Measurements from ENCODE around the gene ABCA7. TPM values are rescaled to one million over a fixed set of nuclear protein-coding genes. Genes with fewer than 3 reads are reported as not detected.
"Not testable (repeated sequence)": the region's sequence is repeated elsewhere in the genome, so short reads cannot be mapped to it uniquely, and the experiment has no call there.

The ABCA7 gene
- polyA plus RNA-seq, 6 donors from 2014 or later, result 9.4 to 22.5 (median 11.1) TPM

DNA sequence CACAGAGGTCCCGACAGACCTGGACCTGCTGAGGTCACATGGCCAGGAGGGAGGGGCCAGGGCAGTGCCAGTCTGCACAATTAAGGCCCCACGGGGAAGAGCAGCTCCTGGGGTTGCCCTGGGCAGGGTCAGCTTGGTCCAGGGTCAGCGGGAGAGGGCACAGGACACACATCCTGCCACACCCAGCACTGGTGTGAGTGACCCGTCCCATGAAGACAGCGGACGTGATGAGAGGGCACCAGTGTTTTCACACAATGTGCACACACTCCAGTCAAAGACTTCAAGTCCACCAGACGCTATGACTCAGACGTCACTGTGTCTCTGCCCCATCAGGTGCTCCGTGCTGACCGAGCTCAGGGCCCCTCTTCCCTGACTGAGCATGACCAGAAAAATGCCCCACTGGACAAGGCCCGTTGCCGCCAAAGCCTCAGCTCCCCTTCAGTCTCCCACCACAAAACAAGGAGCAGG is 23.2 kb upstream of the ABCA7 start:
- H3K4me3 Mint-ChIP-seq, result peak overlapping the region in 7 of 8 donors; percentile 29 to 66 (median 64)
- peak overlapping the region in 5 of 6 donors; percentile 28 to 74 (median 42) for H3K27ac Mint-ChIP-seq
- peaks cover 0 to 7% (median 0%) of the 10 kb centered on the region in 3 donors for H3K27me3 Mint-ChIP-seq
- DNase-seq, result no peak
- no peak for ATAC-seq (ENCODE audit: low read depth in 2 of 2)
- H3K4me1 Mint-ChIP-seq, result peaks cover 34 to 38% (median 35%) of the 10 kb centered on the region in 3 donors
- no peaks in the 10 kb centered on the region for H3K9me3 Mint-ChIP-seq
- H3K36me3 Mint-ChIP-seq, result no peaks in the 10 kb centered on the region

DNA sequence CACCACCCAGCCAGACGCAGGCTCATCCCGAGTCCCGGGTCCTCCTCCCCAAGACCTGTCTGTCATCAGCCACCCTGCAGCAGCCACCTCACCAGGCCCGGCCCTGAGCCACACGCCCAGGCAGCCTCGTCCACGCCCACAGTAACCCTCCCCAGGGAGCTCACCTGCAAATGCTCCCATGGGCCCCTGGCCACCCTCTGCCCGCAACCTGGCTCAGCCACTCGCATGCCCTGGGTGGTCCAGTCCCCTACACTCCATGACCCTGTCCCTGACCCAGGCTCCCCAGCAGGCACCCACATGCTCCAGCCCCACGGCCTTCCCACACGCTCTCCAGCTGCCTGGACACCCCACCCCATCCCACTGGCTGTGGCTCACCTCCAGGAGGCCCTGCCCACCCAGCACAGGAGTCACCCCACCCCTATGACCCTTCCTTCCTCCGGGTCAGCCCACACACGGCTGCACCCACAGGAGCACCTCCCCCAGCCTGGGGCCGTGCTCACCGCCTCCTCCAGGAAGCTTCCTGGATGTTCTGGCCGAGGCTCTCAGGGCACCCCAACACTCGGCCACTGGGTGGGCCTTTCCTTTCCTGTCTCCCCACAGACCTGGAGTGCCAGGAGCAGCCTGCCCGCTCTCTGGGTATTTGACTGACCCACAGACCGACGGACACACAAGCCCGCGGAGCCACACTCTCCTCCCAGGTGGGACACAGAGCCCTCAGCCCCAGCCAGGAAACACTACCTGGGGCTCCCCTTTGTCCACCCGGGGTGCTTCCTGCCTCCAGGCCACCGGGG is 22.6 kb upstream of the ABCA7 start:
- Mint-ChIP-seq H3K27ac (peak overlapping the region in 5 of 6 donors; percentile 28 to 74 (median 50)), H3K4me3 (peak overlapping the region; percentile 29 to 75 (median 64)), H3K4me1 (peaks cover 36 to 40% (median 40%) of the 10 kb centered on the region in 3 donors), H3K27me3 (peaks cover 0 to 7% (median 0%) of the 10 kb centered on the region in 3 donors), H3K36me3 (no peaks in the 10 kb centered on the region), H3K9me3 (no peaks in the 10 kb centered on the region)
- DNase-seq (no peak), ATAC-seq (ENCODE audit: low read depth in 2 of 2) (no peak)

DNA sequence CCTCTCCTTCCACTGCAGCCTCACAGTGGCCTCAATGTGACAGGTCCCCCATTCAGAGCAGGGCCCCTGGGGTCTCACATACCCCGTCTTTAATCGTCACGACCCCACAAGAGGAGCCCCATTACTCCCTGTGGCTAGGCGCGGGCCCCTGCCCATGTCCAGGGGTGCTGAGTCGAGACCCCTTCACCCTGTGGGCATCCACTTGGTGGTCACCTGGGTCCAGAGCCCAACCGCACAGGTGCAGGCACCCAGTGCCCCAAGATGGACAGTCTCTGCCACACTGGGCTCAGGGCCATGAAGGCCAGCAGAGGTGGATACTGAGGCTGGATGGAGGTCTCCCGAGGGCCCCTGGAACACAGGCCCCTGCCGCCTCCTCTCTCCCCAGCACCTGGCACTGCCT is 22.0 kb upstream of the ABCA7 start:
- peaks cover 0 to 7% (median 0%) of the 10 kb centered on the region in 3 donors for H3K27me3 Mint-ChIP-seq
- no peak for ATAC-seq (ENCODE audit: low read depth in 2 of 2)
- DNase-seq, result no peak
- peak overlapping the region in 7 of 8 donors; percentile 22 to 91 (median 66) for H3K4me3 Mint-ChIP-seq
- no peaks in the 10 kb centered on the region for H3K36me3 Mint-ChIP-seq
- peaks cover 36 to 40% (median 40%) of the 10 kb centered on the region in 3 donors for H3K4me1 Mint-ChIP-seq
- peak overlapping the region in 3 of 6 donors; percentile 50 to 74 (median 71) for H3K27ac Mint-ChIP-seq
- no peaks in the 10 kb centered on the region for H3K9me3 Mint-ChIP-seq

DNA sequence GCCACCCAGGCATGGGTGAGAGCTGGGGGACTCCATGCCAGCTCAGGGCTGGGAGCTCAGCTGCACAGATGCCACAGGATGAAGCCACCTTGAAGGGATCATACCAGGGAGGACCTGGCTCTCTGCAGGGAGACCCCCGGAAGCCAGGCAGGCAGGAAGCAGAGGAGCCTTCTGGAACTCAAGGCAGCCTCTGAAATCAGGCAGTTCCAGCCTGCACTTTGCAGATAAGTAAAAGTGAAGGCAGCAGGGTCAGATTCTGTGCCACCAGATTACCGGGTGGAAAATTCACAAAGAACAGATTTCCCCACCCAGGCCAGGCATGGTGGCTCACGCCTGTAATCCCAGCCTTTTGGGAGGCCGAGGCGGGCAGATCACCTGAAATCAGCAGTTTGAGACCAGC is 21.5 kb upstream of the ABCA7 start:
- H3K27me3 Mint-ChIP-seq, result peaks cover 0 to 7% (median 0%) of the 10 kb centered on the region in 3 donors
- peaks cover 36 to 40% (median 40%) of the 10 kb centered on the region in 3 donors for H3K4me1 Mint-ChIP-seq
- peak overlapping the region; percentile 33 to 94 (median 88) for H3K4me3 Mint-ChIP-seq
- no peaks in the 10 kb centered on the region for H3K36me3 Mint-ChIP-seq
- no peaks in the 10 kb centered on the region for H3K9me3 Mint-ChIP-seq
- peak overlapping the region in 2 of 6 donors; percentile 85 to 100 for H3K27ac Mint-ChIP-seq
- no peak for ATAC-seq (ENCODE audit: low read depth in 2 of 2)
- DNase-seq, result no peak

- H3K36me3 Mint-ChIP-seq, result no peaks in the 10 kb centered on the region
- peaks cover 35 to 40% (median 36%) of the 10 kb centered on the region in 3 donors for H3K4me1 Mint-ChIP-seq
- peak overlapping the region in 4 of 6 donors; percentile 11 to 100 (median 75) for H3K27ac Mint-ChIP-seq
- no peaks in the 10 kb centered on the region for H3K9me3 Mint-ChIP-seq
- DNase-seq (no peak), ATAC-seq (ENCODE audit: low read depth in 2 of 2) (no peak)
- H3K4me3 Mint-ChIP-seq, result peak overlapping the region; percentile 71 to 94 (median 90)
- H3K27me3 Mint-ChIP-seq, result peaks cover 0 to 7% (median 0%) of the 10 kb centered on the region in 3 donors
Observed at GRCh38 chr19:1018932-1019615, 20.8 kb upstream of the ABCA7 start.

GRCh38 chr19:1019616-1019961 is 20.3 kb upstream of the ABCA7 start:
- peaks cover 0 to 7% (median 0%) of the 10 kb centered on the region in 3 donors for H3K27me3 Mint-ChIP-seq
- H3K9me3 Mint-ChIP-seq, result no peaks in the 10 kb centered on the region
- H3K4me1 Mint-ChIP-seq, result peaks cover 32 to 38% (median 36%) of the 10 kb centered on the region in 3 donors
- H3K4me3 Mint-ChIP-seq, result peak overlapping the region; percentile 87 to 96 (median 94)
- ATAC-seq (ENCODE audit: low read depth in 2 of 2) (no peak), DNase-seq (no peak)
- no peaks in the 10 kb centered on the region for H3K36me3 Mint-ChIP-seq
- H3K27ac Mint-ChIP-seq, result peak overlapping the region in 4 of 6 donors; percentile 53 to 100 (median 97)

DNA sequence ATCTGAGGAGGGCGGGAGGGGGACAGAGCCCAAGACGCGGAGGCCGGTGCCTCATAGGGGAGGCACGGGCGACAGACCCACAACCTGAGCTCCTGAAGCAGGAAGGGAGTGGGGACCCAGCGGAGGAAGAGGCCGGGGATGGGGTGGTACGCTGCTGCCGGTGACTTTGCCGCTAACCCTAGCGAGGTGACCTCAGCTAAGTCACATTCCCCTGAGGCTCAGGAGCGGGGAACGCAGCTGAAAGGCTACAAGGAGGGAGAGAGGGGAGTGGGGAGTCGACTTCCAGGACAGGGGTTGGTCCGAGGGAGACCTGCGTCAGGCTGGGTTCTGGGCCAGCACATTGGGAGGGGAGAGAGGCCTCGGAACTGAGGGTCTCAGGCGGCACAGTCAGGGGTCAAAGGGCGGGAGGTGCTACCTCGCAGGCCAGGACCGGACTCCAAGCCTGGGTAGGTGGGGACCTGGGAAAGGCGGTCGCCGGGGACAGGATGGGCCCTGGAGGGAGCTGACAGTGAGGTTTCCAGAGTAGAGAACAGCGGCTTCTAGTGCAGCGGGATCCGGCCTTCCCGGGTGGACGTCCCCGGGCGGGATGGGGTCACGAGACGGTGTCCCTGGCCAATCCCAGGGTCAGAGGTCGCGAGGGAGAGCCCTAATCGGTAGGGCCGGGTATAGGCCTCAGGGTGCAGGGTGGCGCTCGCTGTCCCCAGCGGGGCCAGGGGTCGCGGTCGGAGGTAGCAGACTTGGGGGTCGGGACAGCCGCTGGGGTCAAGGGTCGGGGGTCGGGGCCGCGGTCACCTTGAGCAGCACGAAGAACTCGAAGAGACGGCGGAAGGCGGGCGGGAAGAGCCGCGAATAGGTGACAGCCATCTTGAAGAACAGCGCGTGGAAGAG is 19.7 kb upstream of the ABCA7 start:
- Mint-ChIP-seq H3K27ac (peak overlapping the region; percentile 53 to 100 (median 96)), H3K9me3 (no peaks in the 10 kb centered on the region), H3K4me3 (peak overlapping the region; percentile 87 to 96 (median 94)), H3K27me3 (peaks cover 0 to 7% (median 0%) of the 10 kb centered on the region in 3 donors), H3K36me3 (no peaks in the 10 kb centered on the region), H3K4me1 (peaks cover 32 to 39% (median 38%) of the 10 kb centered on the region in 3 donors)
- ATAC-seq (ENCODE audit: low read depth in 2 of 2) (no peak), DNase-seq (no peak)

DNA sequence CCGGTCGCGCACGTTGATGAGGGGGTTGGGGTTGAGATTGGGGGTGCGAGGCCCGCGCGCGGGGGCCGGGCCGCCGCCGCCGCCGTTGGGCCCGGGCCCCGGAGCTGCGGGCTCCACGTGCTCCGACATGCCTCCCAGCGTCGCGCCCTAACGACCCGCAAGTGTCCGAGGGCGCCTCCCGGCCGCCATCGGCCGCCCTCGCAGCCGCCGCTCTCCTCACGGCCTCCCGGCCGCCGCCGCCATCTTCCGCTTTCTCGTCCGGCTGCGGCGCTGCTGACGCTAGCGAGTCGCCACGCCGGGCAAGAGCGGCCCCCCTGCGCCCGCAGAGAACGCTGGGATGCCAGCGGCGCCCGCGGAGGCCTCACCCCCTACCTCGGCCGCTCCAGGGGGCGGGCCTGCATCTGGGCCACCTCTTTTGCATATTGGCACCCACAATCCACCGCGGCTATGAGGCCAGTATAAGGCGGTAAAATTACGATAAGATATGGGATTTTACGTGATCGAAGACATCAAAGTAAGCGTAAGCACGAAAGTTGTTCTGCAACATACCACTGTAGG is 19.0 kb upstream of the ABCA7 start, which contains the start of gene TMEM259:
Gene TMEM259 (minus strand): TSS at position 256 of the 558 bp plus-strand sequence. CDS start 127 bp downstream, at position 129.
- H3K36me3 Mint-ChIP-seq, result no peaks in the 10 kb centered on the region
- no peaks in the 10 kb centered on the region for H3K9me3 Mint-ChIP-seq
- peak within 1 kb of the TSS; percentile 87 to 96 (median 94) for H3K4me3 Mint-ChIP-seq
- H3K27me3 Mint-ChIP-seq, result peaks cover 0 to 7% (median 0%) of the 10 kb centered on the region in 3 donors
- H3K4me1 Mint-ChIP-seq, result peaks cover 32 to 40% (median 38%) of the 10 kb centered on the region in 3 donors
- DNase-seq (peak; percentile 98), ATAC-seq (ENCODE audit: low read depth in 2 of 2) (peak; percentile 84 to 87)
- H3K27ac Mint-ChIP-seq, result peak within 1 kb of the TSS; percentile 99 to 100 (median 100)

DNA sequence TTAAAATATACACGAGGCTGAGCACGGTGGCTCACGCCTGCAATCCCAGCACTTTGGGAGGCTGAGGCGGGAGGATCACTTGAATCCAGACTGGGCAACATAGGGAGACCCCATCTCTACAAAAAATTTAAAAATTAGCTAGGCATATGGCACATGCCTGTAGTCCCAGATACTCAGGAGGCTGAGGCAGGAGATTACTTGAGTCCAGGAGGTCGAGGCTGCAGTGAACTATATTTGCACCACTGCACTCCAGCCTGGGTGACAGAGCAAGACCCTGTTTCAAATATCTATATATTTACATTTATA is 16.1 kb upstream of the ABCA7 start:
- H3K27me3 Mint-ChIP-seq; ATAC-seq (ENCODE audit: low read depth in 2 of 2); H3K36me3 Mint-ChIP-seq; DNase-seq; H3K27ac Mint-ChIP-seq; H3K9me3 Mint-ChIP-seq: not testable (repeated sequence)
- Mint-ChIP-seq H3K4me3 (peak overlapping the region in 2 of 8 donors; percentile 16 to 76), H3K4me1 (peaks cover 19 to 23% (median 22%) of the 10 kb centered on the region in 3 donors)

DNA sequence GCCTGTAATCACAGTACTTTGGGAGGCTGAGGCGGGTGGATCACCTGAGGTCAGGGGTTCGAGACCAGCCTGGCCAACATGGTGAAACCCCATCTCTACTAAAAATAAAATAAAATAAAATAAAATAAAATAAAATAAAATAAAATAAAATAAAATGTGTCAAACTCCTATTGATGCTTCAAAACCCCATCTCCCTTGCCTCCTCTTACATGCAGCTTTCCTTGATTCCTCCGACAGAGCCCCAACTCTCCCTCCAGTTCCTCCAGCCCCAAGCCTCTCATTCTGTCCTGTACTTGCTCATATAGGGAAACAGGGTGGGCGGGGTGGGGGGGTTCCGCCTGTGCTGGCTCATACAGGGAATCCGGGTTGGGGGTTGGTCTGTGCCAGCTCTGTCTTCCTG is 14.8 kb upstream of the ABCA7 start:
- not testable (repeated sequence) for H3K36me3 Mint-ChIP-seq; H3K27me3 Mint-ChIP-seq; H3K9me3 Mint-ChIP-seq; DNase-seq; ATAC-seq (ENCODE audit: low read depth in 2 of 2)
- Mint-ChIP-seq H3K4me1 (peaks cover 22 to 26% (median 24%) of the 10 kb centered on the region in 3 donors), H3K27ac (peak overlapping the region in 2 of 6 donors; percentile 15 to 63), H3K4me3 (peak overlapping the region in 3 of 8 donors; percentile 6 to 75 (median 22))

DNA sequence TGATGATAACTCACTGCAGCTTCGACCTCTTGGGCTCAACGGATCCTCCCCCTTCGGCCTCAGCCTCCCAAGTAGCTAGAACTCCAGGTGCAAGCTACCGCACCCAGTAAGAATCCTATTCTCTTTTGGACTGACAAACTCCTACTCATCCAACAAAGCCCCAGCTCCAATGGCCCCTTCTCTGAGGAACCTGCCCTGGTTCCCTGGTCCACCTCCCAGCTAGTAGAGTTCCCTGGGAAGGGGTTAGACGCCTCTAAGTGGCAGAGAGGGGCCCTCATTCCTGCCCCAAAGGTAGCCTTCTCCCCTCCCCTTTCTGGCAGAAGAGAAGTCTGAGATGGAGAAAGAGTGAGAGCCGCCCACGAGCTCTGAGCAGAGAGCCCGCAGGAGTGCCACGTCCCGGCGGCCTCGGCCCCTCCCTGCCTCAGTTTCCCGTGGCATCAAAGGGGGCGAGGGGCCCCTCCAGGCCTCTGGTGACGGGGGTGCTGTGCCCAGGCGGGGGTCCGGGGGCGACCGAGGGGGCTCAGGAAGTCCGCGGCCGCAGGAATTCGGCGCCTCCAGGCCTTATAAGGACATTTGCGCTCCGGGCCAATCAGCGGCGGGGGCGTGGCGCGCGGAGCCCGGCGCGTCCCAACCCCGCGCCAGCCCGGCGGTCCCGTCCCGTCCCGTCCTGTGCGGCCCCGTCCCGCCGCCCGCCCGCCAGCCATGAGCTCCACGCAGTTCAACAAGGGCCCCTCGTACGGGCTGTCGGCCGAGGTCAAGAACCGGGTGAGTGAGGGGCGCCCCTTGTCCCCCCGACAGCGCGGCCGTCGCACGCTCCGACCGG is 13.7 kb upstream of the ABCA7 start, which contains the start of gene CNN2:
Gene CNN2 (plus strand): TSS at position 649 of the 823 bp plus-strand sequence. CDS start 54 bp downstream, at position 703.
- ATAC-seq (ENCODE audit: low read depth in 2 of 2) (peak; percentile 46 to 48), DNase-seq (peak; percentile 71)
- H3K36me3 Mint-ChIP-seq, result no peaks in the 10 kb centered on the region
- peaks cover 0 to 6% (median 0%) of the 10 kb centered on the region in 3 donors for H3K27me3 Mint-ChIP-seq
- H3K9me3 Mint-ChIP-seq, result no peaks in the 10 kb centered on the region
- H3K27ac Mint-ChIP-seq, result peak within 1 kb of the TSS; percentile 74 to 97 (median 96)
- H3K4me3 Mint-ChIP-seq, result peak within 1 kb of the TSS; percentile 97 to 99 (median 99)
- H3K4me1 Mint-ChIP-seq, result peaks cover 24 to 28% (median 27%) of the 10 kb centered on the region in 3 donors
